IMR-90 (cell line): ENCODE results near the gene ZNF497.

Source experiments
- BHLHE40 ChIP-seq: fragments of 150-350 bp; IDR thresholded peaks from 2 replicates; pipeline ENCODE4 v1.6.1; 2016; ENCODE audit warnings: mild to moderate bottlenecking, low read depth, low read length
- CEBPB ChIP-seq: IDR thresholded peaks from 2 replicates; pipeline ENCODE4 v1.6.1; 2012; ENCODE audit warnings: low read depth, low read length, improper control_type of control experiment
- CTCF ChIP-seq: conservative IDR thresholded peaks from 2 replicates; pipeline ENCODE4 v1.5.1; 2012; ENCODE audit warnings: mild to moderate bottlenecking, low read depth, low read length, improper control_type of control experiment
- FOS ChIP-seq: fragments of 150-350 bp; IDR thresholded peaks from 2 replicates; pipeline ENCODE4 v1.6.1; 2016; ENCODE audit warnings: low read depth, low read length
- MAFK ChIP-seq: IDR thresholded peaks from 2 replicates; pipeline ENCODE4 v1.6.1; 2012; ENCODE audit warnings: low read depth, low read length, improper control_type of control experiment
- POLR2A ChIP-seq: IDR thresholded peaks from 2 replicates; pipeline ENCODE4 v1.6.1; 2012; ENCODE audit warnings: mild to moderate bottlenecking, low read depth, low read length
- RAD21 ChIP-seq: IDR thresholded peaks from 2 replicates; pipeline ENCODE4 v1.6.1; 2012; ENCODE audit warnings: low read length, improper control_type of control experiment
- RFX5 ChIP-seq: IDR thresholded peaks from 2 replicates; pipeline ENCODE4 v1.8.0; 2012; ENCODE audit warnings: low read depth, mild to moderate bottlenecking, low read length, moderate library complexity
- USF2 ChIP-seq: fragments of 150-350 bp; IDR thresholded peaks from 2 replicates; pipeline ENCODE4 v1.6.1; 2017; ENCODE audit warnings: mild to moderate bottlenecking, antibody characterized with exemption, low read length, low read depth

- TF ChIP-seq CTCF (no peak), FOS (no peak), POLR2A (no peak), MAFK (no peak), BHLHE40 (no peak), CEBPB (no peak), USF2 (no peak), RAD21 (no peak), RFX5 (no peak)
Observed at GRCh38 chr19:58319241-58319640, 43.3 kb downstream of the ZNF497 start.
